Measurements from ENCODE around the gene CCDC88C.
"Not testable (repeated sequence)": the region's sequence is repeated elsewhere in the genome, so short reads cannot be mapped to it uniquely, and the experiment has no call there.

CCDC88C gene

DNA sequence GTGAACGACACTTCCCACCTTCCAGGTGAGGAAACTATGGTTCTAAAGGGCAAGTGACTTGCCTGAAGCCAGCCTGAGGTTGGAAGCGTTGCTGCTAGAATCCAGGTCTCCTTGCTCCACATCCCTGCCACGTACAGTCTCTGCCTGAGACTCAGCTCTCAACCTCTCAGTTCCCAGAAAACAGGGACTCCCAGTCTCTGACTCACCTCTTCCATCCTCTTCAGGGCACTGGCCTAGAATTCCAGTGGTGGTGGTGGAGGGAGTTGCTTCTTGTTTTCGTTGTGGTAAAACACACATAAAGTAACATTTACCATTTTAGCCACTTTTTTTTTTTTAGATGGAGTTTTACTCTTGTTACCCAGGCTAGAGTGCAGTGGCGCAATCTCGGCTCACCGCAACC lies 180.4 kb downstream of the CCDC88C start:
- DNase-seq = no peak

DNA sequence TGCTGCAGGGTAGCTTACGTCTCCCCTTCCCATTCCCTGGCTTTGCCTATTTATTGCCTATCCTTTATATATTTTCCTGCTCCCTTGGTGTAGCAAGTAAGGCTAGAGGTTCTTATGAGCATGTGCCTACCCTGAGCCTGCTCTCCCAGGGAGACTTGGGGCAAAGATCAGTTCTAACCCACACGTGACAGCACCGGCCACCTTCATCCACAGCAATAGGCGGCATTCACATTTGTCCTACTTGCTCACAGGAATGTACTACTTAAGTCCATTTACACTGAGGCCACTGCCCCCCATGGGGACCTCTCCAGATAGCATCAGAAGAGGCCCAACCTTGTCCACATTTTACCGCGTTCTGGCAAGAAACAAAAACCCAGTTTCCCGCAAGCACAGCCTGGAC lies 181.8 kb downstream of the CCDC88C start:
- no peak for DNase-seq

DNA sequence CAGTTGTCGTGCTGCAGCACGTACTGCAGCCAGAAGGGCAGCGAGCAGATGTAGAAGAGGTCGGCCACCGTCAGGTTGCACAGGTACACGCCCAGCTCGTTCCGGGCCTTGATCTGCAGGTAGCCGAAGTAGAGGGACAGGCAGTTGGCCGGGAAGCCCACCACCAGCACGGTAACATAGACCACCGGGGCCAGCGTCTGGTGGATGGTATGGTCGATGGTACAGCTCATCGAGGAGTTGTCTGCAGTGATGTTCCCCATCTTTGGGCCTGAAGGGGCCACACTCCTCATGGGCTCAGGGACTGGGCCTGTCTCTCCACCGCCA lies 182.9 kb downstream of the CCDC88C start:
- no peak for DNase-seq

DNA sequence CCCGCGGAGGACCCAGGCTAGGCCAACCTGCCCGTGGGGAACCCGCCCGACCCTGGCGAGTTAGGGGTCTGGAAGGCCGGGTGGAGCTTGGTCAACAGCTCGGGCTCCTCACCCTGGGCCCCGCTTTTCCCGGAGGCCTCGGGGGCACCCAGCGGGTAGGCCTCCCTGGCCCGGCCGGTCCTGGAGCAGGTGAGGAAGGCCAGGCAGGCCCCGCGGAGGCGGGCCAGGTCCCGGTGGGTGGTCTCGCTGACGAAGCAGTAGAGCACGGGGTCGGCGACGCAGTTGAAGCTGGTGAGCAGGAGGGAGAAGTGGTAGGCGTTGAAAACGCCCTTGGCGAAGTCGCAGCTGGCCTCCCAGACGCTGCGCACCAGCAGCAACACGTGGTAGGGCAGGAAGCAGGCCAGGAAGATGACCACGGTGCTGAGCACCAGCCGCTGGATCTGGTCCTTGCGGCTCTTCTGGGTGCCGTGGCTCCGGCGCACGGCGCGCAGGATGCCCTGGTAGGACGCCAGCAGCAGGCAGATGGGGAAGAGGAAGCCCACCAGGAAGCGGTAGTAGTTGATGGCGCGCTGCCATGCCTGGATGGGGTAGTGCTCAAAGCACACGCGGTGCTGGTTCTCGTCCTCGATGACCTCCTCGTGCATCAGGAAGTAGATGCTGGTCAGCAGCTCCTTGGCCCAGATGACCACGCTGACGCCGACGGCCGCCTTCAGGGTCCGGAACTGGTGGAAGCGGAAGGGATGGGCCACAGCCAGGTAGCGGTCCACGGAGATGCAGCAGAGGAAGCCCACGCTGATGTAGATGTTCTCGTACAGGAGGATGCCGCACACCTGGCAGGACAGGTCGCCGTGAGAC lies 183.5 kb downstream of the CCDC88C start:
- no peak for DNase-seq

DNA sequence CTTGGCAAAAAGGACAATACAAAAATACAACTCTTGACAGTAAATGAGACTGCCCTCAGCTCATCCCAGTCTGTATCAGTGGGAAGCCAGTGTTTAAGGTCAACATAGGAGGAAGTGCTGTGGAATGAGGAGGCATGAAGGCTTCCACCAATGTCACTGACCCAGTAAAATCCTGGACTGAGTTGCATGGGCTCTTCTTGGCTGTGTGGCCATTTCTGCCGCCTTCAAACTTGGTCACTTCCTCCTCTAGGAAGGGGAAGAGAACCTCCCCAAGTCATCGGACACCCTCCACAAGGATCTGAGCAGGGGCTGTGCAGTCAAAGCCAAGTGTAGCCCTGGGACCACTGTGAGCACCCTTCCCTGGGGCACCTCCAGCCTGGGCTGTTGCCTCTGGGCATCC lies 185.0 kb downstream of the CCDC88C start:
- no peak for DNase-seq

DNA sequence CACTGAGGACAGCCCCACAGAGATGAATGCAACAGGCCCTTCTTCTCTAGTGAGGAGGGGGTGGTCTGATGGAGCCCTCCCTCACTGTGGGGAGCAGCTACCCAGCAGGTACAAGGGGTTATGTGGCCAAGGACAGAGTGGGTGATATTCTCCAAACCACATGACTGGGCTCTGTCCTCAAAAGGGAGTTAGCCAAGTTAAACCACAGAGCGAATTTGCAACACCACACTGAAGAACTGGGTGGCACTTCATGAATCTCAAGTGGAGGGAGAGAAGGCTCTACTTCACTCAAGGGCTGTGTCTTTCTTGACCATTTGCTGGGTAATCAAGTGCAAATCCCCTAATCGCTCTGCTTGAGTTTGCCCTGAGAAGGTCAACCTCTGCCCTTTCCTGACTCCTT lies 185.6 kb downstream of the CCDC88C start:
- no peak for DNase-seq

DNA sequence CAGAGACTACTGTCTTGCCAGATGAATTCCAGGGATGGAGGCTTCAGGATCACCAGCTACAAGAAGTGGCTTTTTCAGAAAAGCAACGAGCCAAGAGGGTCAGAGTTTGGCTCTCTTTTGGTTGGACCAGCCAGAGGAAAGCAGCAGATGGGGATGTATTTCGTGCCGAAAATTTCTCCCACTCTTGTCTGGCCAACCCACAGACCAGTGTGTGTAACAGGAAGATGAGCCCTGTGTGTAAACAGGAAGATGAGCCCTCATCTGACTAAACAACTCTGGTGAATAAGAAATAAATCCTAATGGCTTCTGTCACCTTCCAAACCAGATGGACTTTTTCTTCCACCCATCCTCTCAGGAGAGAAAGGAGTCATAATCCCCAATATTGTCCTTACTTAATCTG lies 186.2 kb downstream of the CCDC88C start:
- DNase-seq = no peak

DNA sequence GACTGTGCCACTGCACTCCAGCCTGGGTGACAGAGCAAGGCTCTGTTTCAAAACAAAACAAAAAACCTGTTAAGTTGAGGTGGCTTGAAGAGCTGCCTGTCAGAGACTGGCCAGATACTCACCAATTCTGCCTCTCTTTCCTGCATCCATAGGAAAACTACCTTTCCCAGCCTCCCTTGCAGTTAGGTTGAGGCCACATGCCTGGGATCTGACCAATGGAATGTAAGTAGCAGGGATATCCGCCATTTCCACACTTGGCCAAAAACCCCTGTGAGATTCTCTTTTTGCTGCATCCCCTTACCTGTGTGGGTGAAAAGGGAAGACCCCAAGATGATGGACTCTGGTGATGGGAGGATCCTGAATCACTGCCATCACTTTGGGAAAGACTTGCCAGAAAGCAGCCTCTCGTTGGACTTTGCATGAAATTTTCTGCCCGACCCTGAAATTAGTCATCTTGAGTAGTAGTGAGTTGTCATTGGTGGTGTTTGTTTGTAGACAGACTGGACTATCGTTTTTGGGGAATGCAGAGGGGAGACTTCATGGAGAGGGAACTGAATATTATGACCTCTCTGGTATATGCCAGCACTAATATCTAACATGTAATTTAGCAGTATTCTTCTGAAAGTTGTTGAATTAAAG lies 187.1 kb downstream of the CCDC88C start:
- DNase-seq = no peak

DNA sequence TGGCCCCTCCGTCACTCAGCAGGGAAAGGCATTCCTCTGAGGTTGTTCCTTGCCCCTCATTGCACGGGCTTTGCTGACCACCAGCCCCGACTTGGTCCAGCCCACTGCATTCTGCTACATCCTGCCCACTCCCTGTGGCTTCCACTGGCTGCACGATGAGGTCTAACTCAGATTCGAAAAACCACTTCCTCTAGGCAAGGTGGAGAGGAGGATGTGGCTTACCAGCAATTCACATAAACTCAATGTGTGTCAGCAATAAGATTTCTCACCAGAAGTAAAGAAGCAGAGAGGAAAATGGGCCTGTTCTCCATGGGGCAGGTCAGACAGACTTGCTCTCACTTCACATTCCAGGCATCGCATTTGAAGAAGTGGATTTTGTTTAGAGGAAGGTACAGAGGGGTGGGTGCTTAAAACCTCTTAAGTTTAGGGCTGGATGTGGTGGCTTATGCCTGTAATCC lies 187.8 kb downstream of the CCDC88C start:
- no peak for DNase-seq

DNA sequence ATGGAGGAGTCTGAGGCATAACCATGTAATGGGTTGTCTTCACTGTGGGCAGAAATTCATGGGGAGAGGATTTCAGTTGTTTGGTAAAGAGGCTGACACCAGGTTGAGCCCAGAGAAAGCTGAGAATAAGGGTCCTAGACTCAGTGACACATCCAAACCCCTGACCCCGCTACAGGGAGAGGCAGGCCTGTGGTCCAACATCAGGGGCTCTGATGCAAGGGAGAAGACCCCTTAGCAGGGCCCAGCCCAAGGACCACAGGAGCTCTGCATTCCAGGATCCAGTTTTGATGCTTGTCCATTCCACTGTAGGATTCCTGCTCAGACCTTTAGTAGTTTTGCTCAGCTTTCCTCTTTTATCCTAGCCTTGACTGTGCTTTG lies 188.6 kb downstream of the CCDC88C start:
- no peak for DNase-seq

DNA sequence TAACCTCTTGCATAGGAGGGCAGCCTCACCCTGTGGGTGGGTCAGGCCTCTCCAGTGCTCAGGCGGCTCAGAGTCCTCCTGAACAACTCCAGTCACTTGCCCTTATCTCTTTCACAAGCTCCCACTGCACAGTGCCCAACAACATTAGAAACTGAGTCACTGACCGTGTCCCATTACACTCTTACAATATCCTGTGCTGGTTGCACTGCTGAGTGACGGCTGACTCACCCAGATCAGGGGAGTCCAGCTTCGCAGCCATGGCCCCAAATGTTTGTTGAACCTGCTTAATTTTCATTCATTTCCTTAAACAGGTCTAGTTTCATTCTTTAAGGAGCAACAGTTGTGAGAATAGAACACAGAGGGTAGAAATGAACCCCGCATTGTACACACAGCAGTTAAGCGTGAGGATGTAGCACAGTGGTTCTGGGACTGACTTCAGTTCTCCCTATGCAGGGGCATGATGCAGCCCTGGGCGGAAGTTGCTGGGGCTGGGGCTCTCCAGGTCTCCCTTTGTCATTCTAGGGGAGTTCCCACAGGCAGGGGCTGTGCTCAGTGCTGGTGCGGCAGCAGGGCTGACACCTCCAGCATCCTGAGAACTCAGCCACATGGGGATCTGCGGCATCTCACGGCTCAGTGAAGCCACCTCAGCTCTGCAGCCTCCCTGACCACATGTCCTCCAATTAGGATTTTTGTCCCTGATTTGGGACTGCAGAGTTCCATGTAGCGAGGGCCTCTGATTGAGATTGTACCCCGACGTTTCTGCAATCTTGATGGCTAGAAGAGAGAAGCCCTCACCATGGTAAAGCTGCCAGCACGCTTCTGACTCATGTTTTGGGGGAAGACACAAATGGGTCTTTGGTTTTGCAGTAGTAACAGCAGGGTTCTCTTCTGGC lies 189.3 kb downstream of the CCDC88C start:
- peak; percentile 22 for DNase-seq

DNA sequence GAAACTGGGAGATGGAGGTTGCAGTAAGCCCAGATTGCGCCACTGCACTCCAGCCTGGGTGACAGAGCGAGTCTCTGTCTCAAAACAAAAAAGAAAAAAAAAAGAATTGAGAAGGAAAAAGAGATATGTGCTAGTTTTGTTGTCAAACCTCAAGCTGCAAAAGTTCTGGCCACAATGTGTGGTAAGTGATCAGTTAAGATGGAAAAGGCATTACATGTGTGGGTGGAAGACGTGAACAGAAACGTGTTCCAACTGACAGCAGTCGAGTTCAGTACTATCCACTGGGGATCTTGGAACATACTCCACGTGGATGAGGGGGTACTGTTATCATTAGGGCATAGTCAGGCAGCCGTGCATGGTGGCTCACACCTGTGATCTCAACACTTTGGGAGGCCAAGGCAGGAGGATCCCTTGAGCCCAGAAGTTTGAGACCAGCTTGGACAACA lies 190.4 kb downstream of the CCDC88C start:
- DNase-seq = no peak

DNA sequence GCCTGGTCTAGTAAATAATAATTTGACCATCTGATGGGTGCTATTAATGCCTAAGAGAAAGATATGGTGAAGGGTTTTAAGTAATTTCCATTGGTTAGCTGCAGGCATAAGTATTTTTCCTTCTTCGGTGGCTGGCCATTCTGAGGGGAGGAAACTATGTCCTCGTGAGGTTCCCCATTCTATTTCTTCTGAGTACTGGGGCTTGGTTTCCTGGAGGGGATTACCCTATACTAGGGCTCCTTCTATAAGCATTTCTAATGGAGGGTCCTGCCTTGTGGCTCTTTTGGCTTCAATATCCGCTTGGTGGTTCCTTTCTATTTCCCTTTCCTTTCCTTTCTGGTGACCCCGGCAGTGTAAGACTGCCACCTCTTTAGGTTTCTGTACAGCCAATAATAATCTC lies 191.3 kb downstream of the CCDC88C start:
- DNase-seq = not testable (repeated sequence)

DNA sequence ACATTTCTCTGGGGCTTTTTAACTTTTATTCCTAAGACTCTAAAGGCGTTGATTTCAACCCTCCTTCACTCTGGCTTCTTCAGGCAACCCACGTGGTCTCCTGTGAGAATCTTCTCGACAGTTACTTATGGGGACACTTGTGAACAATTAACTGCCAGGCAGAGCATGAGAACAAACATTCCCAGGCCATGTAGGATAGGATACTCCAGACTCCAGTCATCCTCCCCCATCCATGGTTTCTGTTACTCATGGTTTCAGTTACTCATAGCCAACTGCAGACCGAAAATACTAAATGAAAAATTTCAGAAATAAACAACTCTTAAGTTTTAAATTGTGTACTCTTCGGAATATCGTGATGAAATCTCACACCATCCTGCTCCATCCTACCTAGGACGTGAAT lies 192.6 kb downstream of the CCDC88C start:
- DNase-seq = no peak

DNA sequence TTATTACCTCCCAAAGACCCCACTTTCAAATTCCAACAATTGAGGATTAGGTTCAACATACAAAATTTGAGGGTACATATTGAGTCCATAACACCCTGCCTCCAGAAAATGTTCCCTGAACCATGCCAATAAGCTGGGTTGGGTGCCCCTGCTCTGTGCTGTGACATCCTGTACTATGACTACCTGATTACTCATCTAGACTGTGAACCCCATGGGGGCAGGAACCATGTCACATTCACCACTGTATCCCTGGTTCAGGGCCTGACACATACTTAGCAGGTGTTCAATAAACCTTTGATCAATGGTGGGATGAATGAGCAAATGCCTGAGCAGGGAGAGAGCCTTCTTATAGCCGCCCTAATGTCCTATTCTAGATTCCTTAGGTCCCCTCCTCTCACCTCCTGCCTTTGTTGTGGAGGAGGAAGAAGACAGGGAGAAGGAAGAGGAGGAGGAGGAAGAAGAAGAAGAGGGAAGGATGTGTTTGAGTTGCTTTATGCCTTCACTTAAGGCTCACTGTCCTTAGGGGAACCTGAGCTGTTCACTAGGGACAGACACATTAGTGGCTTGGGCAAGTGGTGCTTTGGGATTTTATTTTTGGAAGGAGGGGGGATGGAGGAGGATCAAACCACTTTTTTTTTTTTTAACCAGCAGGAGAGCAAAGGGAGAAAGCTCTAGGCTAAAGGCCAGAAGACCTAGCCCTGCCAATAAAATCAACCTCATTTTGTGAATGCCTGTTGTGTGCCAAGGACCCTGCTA lies 194.4 kb downstream of the CCDC88C start:
- DNase-seq = no peak
